CD4-positive, alpha-beta T cell treated with Interleukin-2 at 100 ng/mL for 4 hours (primary cell): ENCODE results near the gene NAA10.
"Not testable (repeated sequence)": the region's sequence is repeated elsewhere in the genome, so short reads cannot be mapped to it uniquely, and the experiment has no call there.

Experiments
- DNase-seq: peaks from one replicate; pipeline ENCODE4 v3.0.0-alpha.2; 2020; ENCODE audit warnings: low spot score

Gene NAA10

GRCh38 chrX:153934762-153935325 lies at the start of gene NAA10:
TSS of gene NAA10 (minus strand) at chrX:153935037. CDS start at chrX:153934904, 133 bp downstream.
- DNase-seq = peak; percentile 61

- no peak for DNase-seq
These were observed 48.5 kb upstream of the NAA10 start for GRCh38 chrX:153983321-153983801.

- peak; percentile 67 for DNase-seq
These were observed 47.1 kb upstream of the NAA10 start for GRCh38 chrX:153981771-153982533.

GRCh38 chrX:153981231-153981630 lies 46.4 kb upstream of the NAA10 start:
- no peak for DNase-seq

GRCh38 chrX:153980394-153980793 lies 45.6 kb upstream of the NAA10 start:
- not testable (repeated sequence) for DNase-seq

- no peak for DNase-seq
These were observed 40.0 kb upstream of the NAA10 start for GRCh38 chrX:153974726-153975286.

GRCh38 chrX:153974003-153974725 lies 39.3 kb upstream of the NAA10 start:
- DNase-seq = no peak

GRCh38 chrX:153973127-153974002 lies 38.5 kb upstream of the NAA10 start:
- DNase-seq = no peak

GRCh38 chrX:153972368-153973126 lies 37.7 kb upstream of the NAA10 start, which contains the start of gene TMEM187:
TSS of gene TMEM187 (plus strand) at chrX:153972754. CDS start at chrX:153982063, 9,309 bp downstream.
- DNase-seq = peak; percentile 88

- DNase-seq = peak; percentile 92
These were observed 36.9 kb upstream of the NAA10 start, which contains the start of gene HCFC1 for GRCh38 chrX:153971450-153972367. TSS of gene HCFC1 (minus strand) at chrX:153971818. CDS start at chrX:153970840, 978 bp downstream.

GRCh38 chrX:153971124-153971449 lies 36.2 kb upstream of the NAA10 start:
- peak; percentile 88 for DNase-seq

GRCh38 chrX:153970357-153971123 lies 35.7 kb upstream of the NAA10 start:
- DNase-seq = peak; percentile 19

GRCh38 chrX:153969904-153970356 lies 35.1 kb upstream of the NAA10 start:
- DNase-seq = no peak

- no peak for DNase-seq
These were observed 34.5 kb upstream of the NAA10 start for GRCh38 chrX:153969125-153969903.

- peak; percentile 39 for DNase-seq
These were observed 33.9 kb upstream of the NAA10 start for GRCh38 chrX:153968754-153969124.

GRCh38 chrX:153968255-153968654 lies 33.4 kb upstream of the NAA10 start:
- DNase-seq = no peak

- peak; percentile 41 for DNase-seq
These were observed 32.8 kb upstream of the NAA10 start for GRCh38 chrX:153967536-153968224.
